Upper lobe of left lung (tissue), 4 donors: ENCODE measurements around the gene PSMG4.

Experiments used
- POLR2A ChIP-seq, 4 donors: fragments of 450-650 bp; IDR thresholded peaks; one replicate each; pipeline ENCODE4 v1.5.1; 2016 to 2017; ENCODE audit warnings: antibody characterized with exemption in 4 of 4, mild to moderate bottlenecking in 2 of 4
- POLR2AphosphoS5 ChIP-seq, 2 donors: sonication (generic); formaldehyde crosslinking; IDR thresholded peaks; one replicate each; pipeline ENCODE4 v1.5.1; 2017; ENCODE audit warnings: antibody characterized with exemption in 2 of 2
- TF ChIP-seq, protein P1 (sequence below), 6 experiments: fragments of 450-650 bp in 4 of 6; fragments of 200-600 bp in 2 of 6; sonication (generic) in 2 of 6; IDR thresholded peaks; one replicate each; pipeline ENCODE4 v1.5.1; 2016 to 2019; ENCODE audit warnings: antibody characterized with exemption in 6 of 6

DNA sequence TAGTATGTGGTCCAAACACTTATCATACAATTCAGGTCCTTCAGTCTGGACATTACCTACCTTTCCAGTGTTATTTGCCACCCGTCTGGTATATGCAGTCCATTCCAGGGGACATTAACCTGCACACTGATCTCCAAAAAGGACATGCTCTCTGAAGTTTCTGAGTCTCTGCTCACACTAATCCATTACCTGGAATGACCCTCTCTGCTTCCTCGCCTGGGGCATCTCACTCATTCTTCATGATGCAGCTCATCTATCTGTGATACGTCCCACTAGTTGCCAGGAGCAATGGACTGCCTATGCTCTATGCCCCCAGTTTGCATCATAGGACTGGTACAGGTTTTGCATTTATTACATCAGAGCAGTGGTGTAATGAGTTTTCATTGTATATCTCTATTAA is 25.4 kb upstream of the PSMG4 start:
- TF ChIP-seq POLR2A (IDR thresholded peaks at IDR 0.05) (no peak), POLR2AphosphoS5 (IDR thresholded peaks at IDR 0.05) (no peak)
- TF ChIP-seq, protein P1, sequence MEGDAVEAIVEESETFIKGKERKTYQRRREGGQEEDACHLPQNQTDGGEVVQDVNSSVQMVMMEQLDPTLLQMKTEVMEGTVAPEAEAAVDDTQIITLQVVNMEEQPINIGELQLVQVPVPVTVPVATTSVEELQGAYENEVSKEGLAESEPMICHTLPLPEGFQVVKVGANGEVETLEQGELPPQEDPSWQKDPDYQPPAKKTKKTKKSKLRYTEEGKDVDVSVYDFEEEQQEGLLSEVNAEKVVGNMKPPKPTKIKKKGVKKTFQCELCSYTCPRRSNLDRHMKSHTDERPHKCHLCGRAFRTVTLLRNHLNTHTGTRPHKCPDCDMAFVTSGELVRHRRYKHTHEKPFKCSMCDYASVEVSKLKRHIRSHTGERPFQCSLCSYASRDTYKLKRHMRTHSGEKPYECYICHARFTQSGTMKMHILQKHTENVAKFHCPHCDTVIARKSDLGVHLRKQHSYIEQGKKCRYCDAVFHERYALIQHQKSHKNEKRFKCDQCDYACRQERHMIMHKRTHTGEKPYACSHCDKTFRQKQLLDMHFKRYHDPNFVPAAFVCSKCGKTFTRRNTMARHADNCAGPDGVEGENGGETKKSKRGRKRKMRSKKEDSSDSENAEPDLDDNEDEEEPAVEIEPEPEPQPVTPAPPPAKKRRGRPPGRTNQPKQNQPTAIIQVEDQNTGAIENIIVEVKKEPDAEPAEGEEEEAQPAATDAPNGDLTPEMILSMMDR (IDR thresholded peaks at IDR 0.05), result no peak
